ENCODE results near the gene TGFB1.

GRCh38 chr19:41298348-41298964 is 55.3 kb downstream of the TGFB1 start:
- TF ChIP-seq TAF1 (IDR thresholded peaks at IDR 0.05; ENCODE audit: borderline replicate concordance, low read depth, low read length) = no peak
- TF ChIP-seq POLR2A (IDR thresholded peaks at IDR 0.05; ENCODE audit: low read depth, low read length) = no peak
- TF ChIP-seq POLR2AphosphoS5 (IDR thresholded peaks at IDR 0.05; ENCODE audit: low read depth, low read length) = peak; percentile 16; the same call in 1 of the 2 replicates
